Retina (tissue), 1 donor: Measurements from ENCODE around the gene EMC9.

ENCODE experiments used
- DNase-seq: peaks from one replicate; pipeline ENCODE4 v3.0.0-alpha.2; 2016

The EMC9 gene

GRCh38 chr14:24141097-24141880 lies at the start of gene EMC9:
TSS of gene EMC9 (minus strand) at chr14:24141591. CDS start at chr14:24141304, 287 bp downstream.
- peak; percentile 99 for DNase-seq

GRCh38 chr14:24190416-24190815 lies 49.0 kb upstream of the EMC9 start:
- DNase-seq, result no peak

GRCh38 chr14:24189460-24189859 lies 48.1 kb upstream of the EMC9 start:
- DNase-seq, result no peak

GRCh38 chr14:24189059-24189375 lies 47.6 kb upstream of the EMC9 start:
- DNase-seq, result no peak

- DNase-seq, result peak; percentile 92
These were observed 47.1 kb upstream of the EMC9 start, which contains the start of gene IPO4 for GRCh38 chr14:24188251-24189058. TSS of gene IPO4 (minus strand) at chr14:24188816. CDS start at chr14:24188787, 29 bp downstream.

- DNase-seq, result no peak
These were observed 46.1 kb upstream of the EMC9 start for GRCh38 chr14:24187539-24187915.

- no peak for DNase-seq
These were observed 45.6 kb upstream of the EMC9 start for GRCh38 chr14:24186831-24187538.

- no peak for DNase-seq
These were observed 44.4 kb upstream of the EMC9 start for GRCh38 chr14:24185741-24186140.

- no peak for DNase-seq
These were observed 43.6 kb upstream of the EMC9 start for GRCh38 chr14:24185026-24185425.

GRCh38 chr14:24184104-24184970 lies 42.9 kb upstream of the EMC9 start:
- no peak for DNase-seq

- no peak for DNase-seq
These were observed 41.7 kb upstream of the EMC9 start for GRCh38 chr14:24183014-24183481.

- DNase-seq, result no peak
These were observed 40.9 kb upstream of the EMC9 start for GRCh38 chr14:24182110-24182882.

GRCh38 chr14:24181371-24182077 lies 40.1 kb upstream of the EMC9 start:
- no peak for DNase-seq

- no peak for DNase-seq
These were observed 38.8 kb upstream of the EMC9 start for GRCh38 chr14:24179961-24180796.

- no peak for DNase-seq
These were observed 38.0 kb upstream of the EMC9 start for GRCh38 chr14:24179294-24179960.

GRCh38 chr14:24178399-24179178 lies 37.2 kb upstream of the EMC9 start:
- no peak for DNase-seq

- no peak for DNase-seq
These were observed 36.5 kb upstream of the EMC9 start for GRCh38 chr14:24177891-24178290.

- DNase-seq, result no peak
These were observed 35.8 kb upstream of the EMC9 start for GRCh38 chr14:24177041-24177825.
